A549 (cell line): ENCODE measurements around the gene SGCA. TPM values are rescaled to one million over a fixed set of nuclear protein-coding genes. Genes with fewer than 3 reads are reported as not detected.
A peak's percentile ranks its signal among the peaks of the same experiment; 100 is the strongest.

Experiments
- ATAC-seq, 2 experiments: fragments of 200-7000 bp in 1 of 2; fragments of >200 bp in 1 of 2; cut with Nextera tagmentation in 1 of 2; cut with Tn5 transposase in 1 of 2; 3 replicates each; pipeline versions ENCODE4 v1.8.0 to v1.9.1; 2018 to 2020; ENCODE audit warnings: mild to moderate bottlenecking in 1 of 2, moderate library complexity in 1 of 2
- CTCF ChIA-PET: fragments of 300-600 bp; sonication (Branson Sonifier 250); formaldehyde crosslinking; extraction: SDS; loops from one replicate; lab custom pipeline; 2021; ENCODE audit warnings: antibody characterized with exemption, inconsistent platforms; lab: Yijun Ruan, JAX
- POLR2A ChIA-PET: fragments of 350-600 bp; formaldehyde crosslinking; extraction: SDS; loops from one replicate; lab custom pipeline; 2021; ENCODE audit warnings: antibody characterized with exemption, inconsistent platforms; lab: Yijun Ruan, JAX
- DNase-seq, 2 experiments: peaks; one replicate each; pipeline versions ENCODE4 v3.0.0 to v3.0.0-alpha.2; 2011 to 2016; ENCODE audit warnings: low read depth in 1 of 2, low spot score in 1 of 2
- FAIRE-seq: peaks from 2 replicates; lab custom pipeline; 2011; peaks lifted over from hg19 to GRCh38; lab: Jason Lieb, UNC
- H3K27ac ChIP-seq, 2 experiments: fragments of >200 bp; sonication (Bioruptor Twin); formaldehyde crosslinking; 3 replicates each; pipeline ENCODE4 v1.5.1; 2016 to 2017
- H3K4me1 ChIP-seq: fragments of >200 bp; sonication (Bioruptor Twin); formaldehyde crosslinking; 3 replicates; pipeline ENCODE4 v1.6.1; 2016
- H3K4me2 ChIP-seq: fragments of >200 bp; sonication (Bioruptor Twin); formaldehyde crosslinking; 3 replicates; pipeline ENCODE4 v1.6.1; 2016
- H3K4me3 ChIP-seq: fragments of >200 bp; sonication (Bioruptor Twin); formaldehyde crosslinking; 3 replicates; pipeline ENCODE4 v1.5.1; 2016
- H3K9me3 ChIP-seq: fragments of >200 bp; sonication (Bioruptor Twin); formaldehyde crosslinking; 3 replicates; pipeline ENCODE4 v1.6.1; 2016
- BHLHE40 ChIP-seq: IDR thresholded peaks from 2 replicates; pipeline ENCODE4 v1.6.1; 2012; ENCODE audit warnings: low read depth, low read length, inconsistent platforms
- CEBPB ChIP-seq, 2 experiments: fragments of >200 bp in 1 of 2; sonication (Bioruptor Twin) in 1 of 2; formaldehyde crosslinking in 1 of 2; IDR thresholded peaks; 2 replicates each; pipeline ENCODE4 v1.6.1; 2012 to 2016
- CHD2 ChIP-seq: fragments of 150-350 bp; IDR thresholded peaks from 2 replicates; pipeline ENCODE4 v1.6.1; 2014; ENCODE audit warnings: low read length; ENCODE audit not compliant: partially characterized antibody
- EHF ChIP-seq: fragments of 250-450 bp; sonication (Bioruptor Pico); IDR thresholded peaks from 2 replicates; pipeline ENCODE4 v1.5.0; 2020; ENCODE audit warnings: mild to moderate bottlenecking
- ESRRA ChIP-seq: fragments of 150-350 bp; IDR thresholded peaks from 2 replicates; pipeline ENCODE4 v1.6.1; 2014; ENCODE audit warnings: mild to moderate bottlenecking, low read length, borderline replicate concordance
- GATA3 ChIP-seq: IDR thresholded peaks from 2 replicates; pipeline ENCODE4 v1.6.1; 2012; ENCODE audit warnings: borderline replicate concordance
- HDAC2 ChIP-seq: fragments of 200-600 bp; sonication (generic); IDR thresholded peaks from 2 replicates; pipeline ENCODE4 v1.6.1; 2016
- HOXA7 ChIP-seq: fragments of 250-450 bp; sonication (Bioruptor Pico); IDR thresholded peaks from 2 replicates; pipeline ENCODE4 v1.5.0; 2020; ENCODE audit warnings: mild to moderate bottlenecking, moderate library complexity
- HOXB5 ChIP-seq: fragments of 250-450 bp; sonication (Bioruptor Pico); IDR thresholded peaks from 2 replicates; pipeline ENCODE4 v1.5.0; 2020; ENCODE audit warnings: mild to moderate bottlenecking, moderate library complexity
- JUN ChIP-seq, 2 experiments: fragments of >200 bp; sonication (Bioruptor Twin); formaldehyde crosslinking; IDR thresholded peaks; 2 replicates in 1 of 2; 3 replicates in 1 of 2; pipeline ENCODE4 v1.6.1; 2016 to 2017
- KDM1A ChIP-seq: fragments of 200-600 bp; sonication (generic); IDR thresholded peaks from 2 replicates; pipeline ENCODE4 v1.6.1; 2016; ENCODE audit warnings: low read depth, mild to moderate bottlenecking
- NFE2L2 ChIP-seq: fragments of 150-350 bp; conservative IDR thresholded peaks from 2 replicates; pipeline ENCODE4 v1.6.1; 2014; ENCODE audit warnings: low read length
- NPAS2 ChIP-seq: fragments of 250-450 bp; sonication (Bioruptor Pico); IDR thresholded peaks from 2 replicates; pipeline ENCODE4 v1.8.0; 2022; ENCODE audit warnings: mild to moderate bottlenecking, moderate library complexity, borderline replicate concordance
- NR3C1 ChIP-seq: fragments of >200 bp; sonication (Bioruptor Twin); formaldehyde crosslinking; IDR thresholded peaks from 3 replicates; pipeline ENCODE4 v1.6.1; 2017
- ZFP36 ChIP-seq: fragments of 450-650 bp; IDR thresholded peaks from 2 replicates; pipeline ENCODE4 v1.6.1; 2014; ENCODE audit warnings: borderline replicate concordance; ENCODE audit not compliant: partially characterized antibody
- WGBS: methylation state at CpG from one replicate; pipeline ENCODE4 v1.1.6; 2017; ENCODE audit errors: missing lambda C conversion rate; 5-methylcytosine and 5-hydroxymethylcytosine counted together
- polyA plus RNA-seq, 4 experiments: library from polyadenylated mRNA; depleted of rRNA in 3 of 4; stranded (reverse); fragments of >200 nt; fragmentation: RNase III in 1 of 4; extraction: RNeasy Plus Mini Kit Qiagen cat#74134 plus additional on column Dnase treatment in 1 of 4; gene quantifications; 2 replicates in 3 of 4; 3 replicates in 1 of 4; pipeline ENCODE4 v1.2.3, GENCODE V29; 2011 to 2017
- TF ChIP-seq, protein P1 (sequence below): IDR thresholded peaks from 2 replicates; pipeline ENCODE4 v1.6.1; 2012
- TF ChIP-seq, protein P2 (sequence below): fragments of 200-600 bp; sonication (generic); IDR thresholded peaks from 2 replicates; pipeline ENCODE4 v1.6.1; 2016; ENCODE audit warnings: antibody characterized with exemption, mild to moderate bottlenecking, moderate library complexity
- TF ChIP-seq, protein P3 (sequence below): fragments of >200 bp; sonication (Bioruptor Twin); formaldehyde crosslinking; IDR thresholded peaks from 3 replicates; pipeline ENCODE4 v1.6.1; 2016
- TF ChIP-seq, protein P4 (sequence below): fragments of 250-450 bp; sonication (Bioruptor Pico); IDR thresholded peaks from 2 replicates; pipeline ENCODE4 v1.5.0; 2021; ENCODE audit warnings: mild to moderate bottlenecking, moderate library complexity, borderline replicate concordance

SGCA gene
- polyA plus RNA-seq, 2 of the 4 experiments (the other 2 are of a cell fraction) = 0.44 to 3.4 TPM

DNA sequence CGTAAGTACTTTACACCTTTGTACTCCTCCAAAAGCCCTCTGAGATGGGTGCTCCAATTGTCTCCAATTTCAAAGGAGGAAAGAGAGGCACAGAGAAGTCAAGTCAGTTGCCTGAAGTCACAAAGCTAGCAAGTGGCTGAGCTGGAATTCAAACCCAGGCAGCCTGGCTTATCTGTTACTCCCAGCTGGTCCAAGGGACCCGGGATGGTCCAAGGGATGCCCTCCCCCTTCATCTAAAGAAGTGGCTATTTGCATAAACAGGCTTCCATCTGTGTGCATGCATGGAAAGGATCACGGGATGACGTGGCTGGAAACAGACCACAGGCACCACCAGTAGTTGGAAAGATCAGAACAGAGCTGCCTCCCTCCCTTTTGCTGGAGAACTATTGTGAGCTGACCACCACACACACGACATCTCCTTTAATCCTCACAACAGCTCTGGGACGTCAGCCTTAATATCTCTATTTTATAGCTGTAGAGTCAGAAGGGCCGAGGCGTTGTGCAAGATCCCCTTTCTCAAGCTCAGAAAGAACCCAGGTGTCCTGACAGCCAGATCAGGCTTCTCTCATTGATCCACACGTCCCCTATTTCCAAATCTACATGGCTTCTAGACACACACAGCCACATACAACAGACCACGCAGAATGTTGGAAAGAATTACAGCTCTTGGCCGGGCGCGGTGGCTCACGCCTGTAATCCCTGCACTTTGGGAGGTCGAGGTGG lies 46.5 kb downstream of the SGCA start:
- no peak overlapping the region for H3K4me3 ChIP-seq
- no peaks in the 10 kb centered on the region for H3K9me3 ChIP-seq
- FAIRE-seq (no peak), DNase-seq (no peak), ATAC-seq (no peak)
- CTCF ChIA-PET = interaction anchor here (0.8 to 31.5 kb wide), 13 partner anchors 5 to 260 kb away, joined by 3 to 1255 read pairs (median 5); partner anchors contain the start of genes COL1A1 and TMEM92
- TF ChIP-seq, protein P1, sequence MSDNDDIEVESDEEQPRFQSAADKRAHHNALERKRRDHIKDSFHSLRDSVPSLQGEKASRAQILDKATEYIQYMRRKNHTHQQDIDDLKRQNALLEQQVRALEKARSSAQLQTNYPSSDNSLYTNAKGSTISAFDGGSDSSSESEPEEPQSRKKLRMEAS = no peak
- TF ChIP-seq KDM1A (no peak), NR3C1 (no peak), CHD2 (no peak), ZFP36 (no peak), ESRRA (no peak), CEBPB (IDR thresholded peaks at IDR 0.05) (no peak)
- TF ChIP-seq, protein P2, sequence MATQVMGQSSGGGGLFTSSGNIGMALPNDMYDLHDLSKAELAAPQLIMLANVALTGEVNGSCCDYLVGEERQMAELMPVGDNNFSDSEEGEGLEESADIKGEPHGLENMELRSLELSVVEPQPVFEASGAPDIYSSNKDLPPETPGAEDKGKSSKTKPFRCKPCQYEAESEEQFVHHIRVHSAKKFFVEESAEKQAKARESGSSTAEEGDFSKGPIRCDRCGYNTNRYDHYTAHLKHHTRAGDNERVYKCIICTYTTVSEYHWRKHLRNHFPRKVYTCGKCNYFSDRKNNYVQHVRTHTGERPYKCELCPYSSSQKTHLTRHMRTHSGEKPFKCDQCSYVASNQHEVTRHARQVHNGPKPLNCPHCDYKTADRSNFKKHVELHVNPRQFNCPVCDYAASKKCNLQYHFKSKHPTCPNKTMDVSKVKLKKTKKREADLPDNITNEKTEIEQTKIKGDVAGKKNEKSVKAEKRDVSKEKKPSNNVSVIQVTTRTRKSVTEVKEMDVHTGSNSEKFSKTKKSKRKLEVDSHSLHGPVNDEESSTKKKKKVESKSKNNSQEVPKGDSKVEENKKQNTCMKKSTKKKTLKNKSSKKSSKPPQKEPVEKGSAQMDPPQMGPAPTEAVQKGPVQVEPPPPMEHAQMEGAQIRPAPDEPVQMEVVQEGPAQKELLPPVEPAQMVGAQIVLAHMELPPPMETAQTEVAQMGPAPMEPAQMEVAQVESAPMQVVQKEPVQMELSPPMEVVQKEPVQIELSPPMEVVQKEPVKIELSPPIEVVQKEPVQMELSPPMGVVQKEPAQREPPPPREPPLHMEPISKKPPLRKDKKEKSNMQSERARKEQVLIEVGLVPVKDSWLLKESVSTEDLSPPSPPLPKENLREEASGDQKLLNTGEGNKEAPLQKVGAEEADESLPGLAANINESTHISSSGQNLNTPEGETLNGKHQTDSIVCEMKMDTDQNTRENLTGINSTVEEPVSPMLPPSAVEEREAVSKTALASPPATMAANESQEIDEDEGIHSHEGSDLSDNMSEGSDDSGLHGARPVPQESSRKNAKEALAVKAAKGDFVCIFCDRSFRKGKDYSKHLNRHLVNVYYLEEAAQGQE = no peak
- TF ChIP-seq, protein P3, sequence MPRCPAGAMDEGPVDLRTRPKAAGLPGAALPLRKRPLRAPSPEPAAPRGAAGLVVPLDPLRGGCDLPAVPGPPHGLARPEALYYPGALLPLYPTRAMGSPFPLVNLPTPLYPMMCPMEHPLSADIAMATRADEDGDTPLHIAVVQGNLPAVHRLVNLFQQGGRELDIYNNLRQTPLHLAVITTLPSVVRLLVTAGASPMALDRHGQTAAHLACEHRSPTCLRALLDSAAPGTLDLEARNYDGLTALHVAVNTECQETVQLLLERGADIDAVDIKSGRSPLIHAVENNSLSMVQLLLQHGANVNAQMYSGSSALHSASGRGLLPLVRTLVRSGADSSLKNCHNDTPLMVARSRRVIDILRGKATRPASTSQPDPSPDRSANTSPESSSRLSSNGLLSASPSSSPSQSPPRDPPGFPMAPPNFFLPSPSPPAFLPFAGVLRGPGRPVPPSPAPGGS = no peak
- H3K4me2 ChIP-seq = no peak overlapping the region
- POLR2A ChIA-PET = interaction anchor here (0.6 kb wide), 1 partner anchor 437 kb away, joined by 7 read pairs; no protein-coding TSS in a partner anchor
- H3K27ac ChIP-seq = peak overlapping the region in 1 of 2 experiments; percentile 84; a peak in 3 of 6 replicates
- H3K4me1 ChIP-seq = peaks cover 29% of the 10 kb centered on the region
- 78% methylated on average over 15 of the region's 15 CpGs for WGBS

DNA sequence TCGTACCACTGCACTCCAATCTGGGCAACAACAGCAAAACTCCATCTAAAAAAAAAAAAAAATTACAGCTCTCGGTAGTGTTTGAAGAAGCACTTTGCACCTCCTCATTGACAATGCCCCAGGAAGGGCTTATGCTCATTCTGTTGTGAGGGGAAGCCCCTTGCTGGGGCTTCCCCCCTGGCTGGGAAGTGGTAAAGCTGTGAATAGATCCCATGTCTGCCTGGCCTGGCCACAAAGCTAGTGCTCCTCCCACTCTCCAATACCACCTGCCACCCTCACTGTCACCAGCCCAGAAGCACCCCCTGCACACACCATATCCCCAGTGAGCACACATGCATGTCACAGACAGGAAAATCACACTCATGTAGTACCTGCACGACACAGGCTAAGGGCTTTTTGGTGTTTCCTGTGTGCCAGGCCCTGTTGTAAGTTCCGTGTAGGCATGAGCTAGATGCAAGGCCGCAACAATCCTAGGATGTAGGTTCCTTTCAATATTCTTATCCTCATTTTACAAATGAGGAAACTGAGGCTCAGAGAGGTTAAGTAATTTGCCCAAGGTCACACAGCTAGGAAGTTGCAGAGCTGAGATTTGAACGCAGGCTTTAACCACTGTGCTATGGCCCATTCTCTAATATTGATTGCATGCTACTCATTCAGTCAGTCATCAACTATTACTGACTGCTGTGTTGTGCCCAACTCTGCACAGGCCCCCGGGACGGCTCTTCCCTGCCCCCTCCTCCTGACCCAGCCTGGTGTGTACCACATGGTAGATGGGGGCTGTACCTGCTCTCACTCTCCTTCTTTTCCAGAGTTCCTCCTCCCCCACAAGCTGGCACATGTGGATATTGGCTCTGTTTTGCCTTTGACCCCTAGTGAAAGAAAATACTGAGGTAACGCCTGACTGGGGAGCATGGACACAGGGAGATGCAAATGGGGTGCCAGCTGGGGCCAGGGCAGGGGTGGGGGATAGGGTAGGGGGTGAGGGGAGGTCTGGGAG lies 47.5 kb downstream of the SGCA start:
- Histone ChIP-seq H3K4me3 (no peak overlapping the region), H3K4me1 (peaks cover 39% of the 10 kb centered on the region), H3K4me2 (no peak overlapping the region), H3K27ac (peak overlapping the region in 1 of 2 experiments; percentile 22; a peak in 1 of 6 replicates), H3K9me3 (no peaks in the 10 kb centered on the region)
- ChIA-PET POLR2A (interaction anchor here (0.6 kb wide), 1 partner anchor 64 kb away, joined by 4 read pairs; no protein-coding TSS in a partner anchor), CTCF (interaction anchor here (0.6 to 31.5 kb wide), 14 partner anchors 4 to 270 kb away, joined by 3 to 1255 read pairs (median 5); partner anchors contain the start of genes COL1A1 and TMEM92)
- WGBS = 81% methylated on average over 9 of the region's 9 CpGs
- DNase-seq (peak in 1 of 2 experiments; percentile 37), ATAC-seq (peak; percentile 15 to 49; a peak in 3 of 6 replicates), FAIRE-seq (no peak)
- TF ChIP-seq BHLHE40 (0 out of 2 replicates have a peak, but pooled peaks have one; percentile 12), KDM1A (0 out of 2 replicates have a peak, but pooled peaks have one; percentile 34), EHF (CRISPR knock-in tag) (no peak), CEBPB (IDR thresholded peaks at IDR 0.05) (no peak), GATA3 (no peak), NFE2L2 (no peak), NPAS2 (no peak), ZFP36 (peak; percentile 18), HOXB5 (no peak), JUN (IDR thresholded peaks at IDR 0.05) (no peak), HOXA7 (CRISPR knock-in tag) (no peak), HDAC2 (no peak)
- TF ChIP-seq, protein P4, sequence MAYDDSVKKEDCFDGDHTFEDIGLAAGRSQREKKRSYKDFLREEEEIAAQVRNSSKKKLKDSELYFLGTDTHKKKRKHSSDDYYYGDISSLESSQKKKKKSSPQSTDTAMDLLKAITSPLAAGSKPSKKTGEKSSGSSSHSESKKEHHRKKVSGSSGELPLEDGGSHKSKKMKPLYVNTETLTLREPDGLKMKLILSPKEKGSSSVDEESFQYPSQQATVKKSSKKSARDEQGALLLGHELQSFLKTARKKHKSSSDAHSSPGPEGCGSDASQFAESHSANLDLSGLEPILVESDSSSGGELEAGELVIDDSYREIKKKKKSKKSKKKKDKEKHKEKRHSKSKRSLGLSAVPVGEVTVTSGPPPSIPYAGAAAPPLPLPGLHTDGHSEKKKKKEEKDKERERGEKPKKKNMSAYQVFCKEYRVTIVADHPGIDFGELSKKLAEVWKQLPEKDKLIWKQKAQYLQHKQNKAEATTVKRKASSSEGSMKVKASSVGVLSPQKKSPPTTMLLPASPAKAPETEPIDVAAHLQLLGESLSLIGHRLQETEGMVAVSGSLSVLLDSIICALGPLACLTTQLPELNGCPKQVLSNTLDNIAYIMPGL (CRISPR knock-in tag) = no peak
- TF ChIP-seq, protein P2 = no peak
